GM04504 (cell line): Measurements from ENCODE around the gene KRT81.
"Not testable (repeated sequence)": the region's sequence is repeated elsewhere in the genome, so short reads cannot be mapped to it uniquely, and the experiment has no call there.

Source experiments
- DNase-seq: peaks from one replicate; pipeline ENCODE4 v3.0.0-alpha.2; 2012; ENCODE audit warnings: low read depth

KRT81 gene

GRCh38 chr12:52317468-52318052, 26.2 kb upstream of the KRT81 start:
- DNase-seq: no peak

GRCh38 chr12:52316701-52317100, 25.4 kb upstream of the KRT81 start:
- DNase-seq: no peak

GRCh38 chr12:52316290-52316689, 25.0 kb upstream of the KRT81 start:
- DNase-seq: no peak

- DNase-seq: not testable (repeated sequence)
Observed at GRCh38 chr12:52315721-52316120, 24.4 kb upstream of the KRT81 start.

GRCh38 chr12:52314511-52314910, 23.2 kb upstream of the KRT81 start:
- DNase-seq: no peak

GRCh38 chr12:52313926-52314325, 22.6 kb upstream of the KRT81 start:
- no peak for DNase-seq

- no peak for DNase-seq
Observed at GRCh38 chr12:52313461-52313860, 22.1 kb upstream of the KRT81 start.

- no peak for DNase-seq
Observed at GRCh38 chr12:52312086-52312485, 20.8 kb upstream of the KRT81 start.

GRCh38 chr12:52311285-52311648, 19.9 kb upstream of the KRT81 start:
- DNase-seq: no peak

- no peak for DNase-seq
Observed at GRCh38 chr12:52310622-52311284, 19.4 kb upstream of the KRT81 start.

GRCh38 chr12:52308806-52309425, 17.6 kb upstream of the KRT81 start:
- DNase-seq: no peak

- DNase-seq: no peak
Observed at GRCh38 chr12:52307836-52308805, 16.8 kb upstream of the KRT81 start.

- DNase-seq: no peak
Observed at GRCh38 chr12:52306731-52307130, 15.4 kb upstream of the KRT81 start.

GRCh38 chr12:52305921-52306705, 14.8 kb upstream of the KRT81 start:
- DNase-seq: no peak

GRCh38 chr12:52304941-52305411, 13.6 kb upstream of the KRT81 start:
- DNase-seq: not testable (repeated sequence)

GRCh38 chr12:52302242-52302914, 11.0 kb upstream of the KRT81 start:
- DNase-seq: not testable (repeated sequence)

GRCh38 chr12:52301721-52302120, 10.4 kb upstream of the KRT81 start:
- not testable (repeated sequence) for DNase-seq

GRCh38 chr12:52300796-52301691, 9.7 kb upstream of the KRT81 start:
- DNase-seq: no peak

- no peak for DNase-seq
Observed at GRCh38 chr12:52298677-52299190, 7.4 kb upstream of the KRT81 start.
